Measurements from ENCODE around the gene PHYKPL. TPM values are rescaled to one million over a fixed set of nuclear protein-coding genes. Genes with fewer than 3 reads are reported as not detected.

The PHYKPL gene
- total and polyA plus RNA-seq, 2 of the 8 experiments (the other 6 are each of a cell fraction or from before 2014, with no cell fraction given) = 25.1 to 32.1 TPM

DNA sequence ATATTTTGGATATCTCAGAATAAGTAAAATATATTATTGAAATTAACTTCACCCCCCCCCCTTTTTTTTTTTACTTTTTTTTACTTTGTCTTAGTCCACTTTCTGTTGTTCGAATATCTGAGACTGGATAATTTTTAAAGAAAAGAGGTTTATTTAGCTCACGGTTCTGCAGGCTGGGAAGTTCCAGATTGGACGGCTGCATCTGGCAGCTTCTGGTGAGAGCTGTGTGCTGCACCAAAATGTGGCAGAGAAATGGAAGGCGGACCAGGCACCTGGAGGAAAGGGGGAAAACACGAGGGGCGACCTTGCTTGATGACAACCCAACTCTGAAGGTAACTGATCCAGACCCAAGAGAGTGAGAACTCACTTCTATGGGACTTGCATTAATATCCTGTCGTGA, 39.8 kb downstream of the PHYKPL start:
- Histone ChIP-seq H3K9me3 (ENCODE audit: insufficient read depth in 2 of 2, low read depth in 1 of 2, low read length in 1 of 2) (peaks cover 0 to 8% of the 10 kb centered on the region in 2 experiments; a peak in 2 of 4 replicates), H4K5ac (ENCODE audit: insufficient read length, low read depth, low read length) (no peak overlapping the region), H3K4me2 (ENCODE audit: insufficient read depth in 1 of 2, low read depth in 2 of 2, low read length in 2 of 2) (no peak overlapping the region), H3K23me2 (ENCODE audit: low read depth, low read length) (no peaks in the 10 kb centered on the region), H4K20me1 (replicated peaks in 1 of 2; ENCODE audit: control insufficient read depth in 1 of 2, insufficient read depth in 2 of 2, low read length in 2 of 2) (no peaks in the 10 kb centered on the region), H2BK120ac (replicated peaks; ENCODE audit: low read depth, low read length) (no peak overlapping the region), H4K91ac (replicated peaks; ENCODE audit: insufficient read length, low read length) (no peak overlapping the region), H3K23ac (ENCODE audit: insufficient read length) (no peak overlapping the region), H2BK12ac (ENCODE audit: low read depth, low read length) (no peak overlapping the region), H2BK5ac (ENCODE audit: low read depth, low read length) (no peak overlapping the region), H3K36me3 (ENCODE audit: control insufficient read depth in 2 of 4, insufficient read depth in 4 of 4, low read length in 3 of 4) (no peaks in the 10 kb centered on the region), H4K8ac (ENCODE audit: extremely low read depth, insufficient read depth, low read length) (no peak overlapping the region), H3K14ac (ENCODE audit: insufficient read length) (no peak overlapping the region), H3K9ac (replicated peaks in 1 of 4; ENCODE audit: extremely low read depth in 1 of 4, low read depth in 3 of 4, low read length in 3 of 4) (no peak overlapping the region), H3K56ac (replicated peaks; ENCODE audit: insufficient read length, low read depth, low read length) (no peak overlapping the region), H3K79me1 (ENCODE audit: low read depth, low read length) (no peaks in the 10 kb centered on the region), H2AFZ (ENCODE audit: low read length) (no peak overlapping the region), H3K4ac (replicated peaks; ENCODE audit: insufficient read length, low read depth, low read length) (no peak overlapping the region), H3K27ac (ENCODE audit: low read depth, low read length) (no peak overlapping the region), H2BK20ac (ENCODE audit: low read length) (no peak overlapping the region), H3K4me3 (ENCODE audit: extremely low read depth in 1 of 4, insufficient read depth in 2 of 4, low read depth in 3 of 4, low read length in 4 of 4) (no peak overlapping the region), H2AK5ac (ENCODE audit: low read depth, low read length) (no peak overlapping the region), H3K27me3 (replicated peaks in 1 of 4; ENCODE audit: control insufficient read depth in 3 of 4, extremely low read depth in 1 of 4, insufficient read depth in 3 of 4, low read length in 3 of 4) (no peaks in the 10 kb centered on the region; a peak in 1 of 7 replicates), H3K18ac (ENCODE audit: extremely low read depth, low read length) (no peak overlapping the region), H3K79me2 (ENCODE audit: control insufficient read depth in 1 of 2, insufficient read depth in 2 of 2, low read length in 2 of 2) (no peaks in the 10 kb centered on the region), H2BK15ac (ENCODE audit: low read length) (no peak overlapping the region), H3K4me1 (replicated peaks in 1 of 4; ENCODE audit: control insufficient read depth in 3 of 4, insufficient read depth in 4 of 4, low read length in 3 of 4) (peaks cover 0 to 10% (median 3%) of the 10 kb centered on the region in 4 experiments; a peak in 3 of 7 replicates)
- FAIRE-seq (no peak), DNase-seq (ENCODE audit: low read depth in 1 of 2, low spot score in 2 of 2) (no peak)
- WGBS, 2 experiments (ENCODE audit: extremely low coverage in 1 of 2, insufficient coverage in 1 of 2, insufficient read length in 1 of 2, insufficient replicate concordance in 2 of 2, low coverage in 1 of 2, low lambda C conversion rate in 2 of 2, missing lambda C conversion rate in 1 of 2) = 81% methylated on average over 7 of the region's 7 CpGs; no CpG with 5 or more reads in 1 of the 2 experiments
- TF ChIP-seq BACH1 (IDR thresholded peaks at IDR 0.05; ENCODE audit: low read length) (no peak), RAD21 (IDR thresholded peaks at IDR 0.05 in 1 of 2, conservative IDR thresholded peaks at IDR 0.05 in 1 of 2; ENCODE audit: low read depth in 2 of 2, low read length in 2 of 2) (no peak), ASH2L (IDR thresholded peaks at IDR 0.05; ENCODE audit: low read length) (no peak), MAFK (IDR thresholded peaks at IDR 0.05; ENCODE audit: low read depth, low read length) (no peak), CTBP2 (IDR thresholded peaks at IDR 0.05; ENCODE audit: borderline replicate concordance, insufficient read depth, insufficient read length, low read length) (no peak)
- ChIA-PET POLR2A (ENCODE audit: partially characterized antibody) (interaction anchor here (31.3 to 38.5 kb wide), 2 partner anchors 9 to 10 kb away, joined by 985 read pairs; partner anchors contain the start of genes GMCL2 and HNRNPAB), CTCF (ENCODE audit: partially characterized antibody) (interaction anchor here (0.5 to 1.6 kb wide), 3 partner anchors 8 to 10 kb away, joined by 3 read pairs; no protein-coding TSS in a partner anchor)
